DND-41 (cell line): Measurements from ENCODE around the gene TBC1D22A.

Source experiments
- ATAC-seq: fragments of 200-7000 bp; cut with Tn5 transposase; 3 replicates; pipeline ENCODE4 v1.9.1; 2021; ENCODE audit warnings: low read depth; ENCODE audit not compliant: insufficient read depth
- DNase-seq: peaks from one replicate; pipeline ENCODE4 v3.0.0-alpha.2; 2020
- H2AFZ ChIP-seq: 2 replicates; pipeline ENCODE4 v1.6.0; 2012; ENCODE audit warnings: low read depth, low read length
- H3K27ac ChIP-seq: 2 replicates; pipeline ENCODE4 v1.5.1; 2012; ENCODE audit warnings: low read length, inconsistent platforms
- H3K27me3 ChIP-seq: fragments of 200-600 bp; sonication (generic); 2 replicates; pipeline ENCODE4 v1.6.0; 2012; ENCODE audit warnings: low read length, mild to moderate bottlenecking, inconsistent platforms; ENCODE audit not compliant: insufficient read depth, poor library complexity
- H3K36me3 ChIP-seq: 2 replicates; pipeline ENCODE4 v1.5.1; 2012; ENCODE audit warnings: low read length, inconsistent platforms; ENCODE audit not compliant: insufficient read depth
- H3K4me1 ChIP-seq: 2 replicates; pipeline ENCODE4 v1.5.1; 2012; ENCODE audit warnings: mild to moderate bottlenecking, low read length; ENCODE audit not compliant: insufficient read depth
- H3K4me2 ChIP-seq: 2 replicates; pipeline ENCODE4 v1.6.0; 2012; ENCODE audit warnings: mild to moderate bottlenecking, moderate library complexity, low read length, inconsistent platforms; ENCODE audit not compliant: insufficient read depth
- H3K4me3 ChIP-seq, 2 experiments: fragments of 200-600 bp in 1 of 2; shearing (Covaris generic) in 1 of 2; 2 replicates each; pipeline ENCODE4 v1.5.1; 2012 to 2016; ENCODE audit warnings: inconsistent platforms in 2 of 2, low read length in 2 of 2, mild to moderate bottlenecking in 2 of 2, low read depth in 1 of 2, moderate library complexity in 1 of 2
- H3K79me2 ChIP-seq: 2 replicates; pipeline ENCODE4 v1.6.0; 2012; ENCODE audit warnings: low read length, inconsistent platforms; ENCODE audit not compliant: insufficient read depth
- H3K9ac ChIP-seq: 2 replicates; pipeline ENCODE4 v1.6.0; 2012; ENCODE audit warnings: low read depth, mild to moderate bottlenecking, inconsistent platforms, low read length, moderate library complexity
- H3K9me3 ChIP-seq: 2 replicates; pipeline ENCODE4 v1.5.1; 2012; ENCODE audit warnings: low read length, moderate library complexity, mild to moderate bottlenecking, inconsistent platforms; ENCODE audit not compliant: insufficient read depth, severe bottlenecking
- H4K20me1 ChIP-seq: 2 replicates; pipeline ENCODE4 v1.6.0; 2012; ENCODE audit warnings: low read length; ENCODE audit not compliant: insufficient read depth
- CTCF ChIP-seq: IDR thresholded peaks from 2 replicates; pipeline ENCODE4 v1.5.1; 2012; ENCODE audit warnings: borderline replicate concordance, low read length, moderate library complexity, mild to moderate bottlenecking; ENCODE audit not compliant: poor library complexity, severe bottlenecking; ENCODE audit errors: extremely low read depth
- EZH2 ChIP-seq: IDR thresholded peaks from 3 replicates; pipeline ENCODE4 v1.6.1; 2012; ENCODE audit warnings: borderline replicate concordance, low read depth, mild to moderate bottlenecking, moderate library complexity, low read length, inconsistent platforms; ENCODE audit not compliant: severe bottlenecking

Gene TBC1D22A

DNA sequence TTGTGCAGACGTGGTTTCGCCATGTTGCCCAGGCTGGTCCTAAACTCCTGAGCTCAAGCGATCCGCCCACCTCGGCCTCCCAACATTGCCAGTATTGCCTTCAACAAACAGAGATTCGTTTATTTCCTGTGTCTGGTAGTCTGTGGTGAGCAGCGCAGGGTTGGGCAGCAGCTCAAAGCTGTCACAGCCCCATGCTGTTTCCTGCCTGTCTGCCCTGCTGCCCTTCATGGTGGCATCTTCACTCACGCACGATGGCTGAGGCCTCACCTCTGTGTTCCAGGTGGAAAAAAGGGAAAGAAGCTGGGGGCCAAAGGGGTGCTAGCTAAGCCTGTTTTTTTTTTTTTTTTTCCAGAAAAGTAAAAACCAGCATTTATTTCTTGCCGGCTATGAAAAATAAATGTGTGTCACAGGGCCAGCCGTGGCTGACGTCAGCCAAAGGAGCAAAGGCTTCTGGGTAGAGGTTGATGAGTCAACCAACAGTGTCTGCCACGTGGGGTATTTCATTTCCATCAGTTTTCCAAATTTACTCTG is 28.8 kb downstream of the TBC1D22A start:
- H3K4me1 ChIP-seq: peaks cover 30% of the 10 kb centered on the region
- peaks cover 74% of the 10 kb centered on the region for H3K79me2 ChIP-seq
- no peak for TF ChIP-seq CTCF
- no peak for TF ChIP-seq EZH2
- ATAC-seq (peak; percentile 99), DNase-seq (peak; percentile 86)
- H4K20me1 ChIP-seq: no peaks in the 10 kb centered on the region
- H3K27me3 ChIP-seq: no peaks in the 10 kb centered on the region
- peak overlapping the region; percentile 62 for H2AFZ ChIP-seq
- H3K36me3 ChIP-seq: peaks cover 39% of the 10 kb centered on the region
- peak overlapping the region; percentile 43 for H3K9ac ChIP-seq
- peak overlapping the region; percentile 83 for H3K27ac ChIP-seq
- H3K4me3 ChIP-seq: peak overlapping the region in 1 of 2 experiments; percentile 40; a peak in 2 of 4 replicates
- peak overlapping the region; percentile 66 for H3K4me2 ChIP-seq
- no peaks in the 10 kb centered on the region for H3K9me3 ChIP-seq

GRCh38 chr22:46792061-46792796 is 29.8 kb downstream of the TBC1D22A start:
- TF ChIP-seq EZH2 (no peak), CTCF (no peak)
- Histone ChIP-seq H3K4me1 (peaks cover 30% of the 10 kb centered on the region), H3K9me3 (no peaks in the 10 kb centered on the region), H3K36me3 (peaks cover 46% of the 10 kb centered on the region), H2AFZ (no peak overlapping the region), H3K4me2 (no peak overlapping the region; the same call in 1 of the 2 replicates), H3K27me3 (no peaks in the 10 kb centered on the region), H3K27ac (peak overlapping the region; percentile 83), H4K20me1 (peaks cover 6% of the 10 kb centered on the region; the same call in 1 of the 2 replicates), H3K79me2 (peaks cover 64% of the 10 kb centered on the region), H3K9ac (0 out of 2 replicates have a peak overlapping the region, but pooled peaks have one; percentile 43), H3K4me3 (no peak overlapping the region)
- ATAC-seq: no peak
- DNase-seq: no peak

- Histone ChIP-seq H3K4me3 (no peak overlapping the region), H3K4me1 (peaks cover 30% of the 10 kb centered on the region), H3K9ac (no peak overlapping the region), H3K9me3 (no peaks in the 10 kb centered on the region), H3K79me2 (peaks cover 59% of the 10 kb centered on the region), H3K4me2 (no peak overlapping the region), H4K20me1 (peaks cover 6% of the 10 kb centered on the region; the same call in 1 of the 2 replicates), H3K27ac (peak overlapping the region; percentile 83; the same call in 1 of the 2 replicates), H3K27me3 (no peaks in the 10 kb centered on the region), H2AFZ (no peak overlapping the region), H3K36me3 (peaks cover 52% of the 10 kb centered on the region)
- DNase-seq (no peak), ATAC-seq (no peak)
- TF ChIP-seq EZH2 (no peak), CTCF (no peak)
These were observed 30.4 kb downstream of the TBC1D22A start for GRCh38 chr22:46792841-46793261.
